CD4-positive, alpha-beta T cell treated with Interferon alpha-2 for 1 hour (primary cell): ENCODE data around the gene STOX1.
"Not testable (repeated sequence)": the region's sequence is repeated elsewhere in the genome, so short reads cannot be mapped to it uniquely, and the experiment has no call there.

Experiments used
- DNase-seq, 2 donors: peaks; one replicate each; pipeline ENCODE4 v3.0.0-alpha.2; 2020 to 2022

STOX1 gene, protein sequence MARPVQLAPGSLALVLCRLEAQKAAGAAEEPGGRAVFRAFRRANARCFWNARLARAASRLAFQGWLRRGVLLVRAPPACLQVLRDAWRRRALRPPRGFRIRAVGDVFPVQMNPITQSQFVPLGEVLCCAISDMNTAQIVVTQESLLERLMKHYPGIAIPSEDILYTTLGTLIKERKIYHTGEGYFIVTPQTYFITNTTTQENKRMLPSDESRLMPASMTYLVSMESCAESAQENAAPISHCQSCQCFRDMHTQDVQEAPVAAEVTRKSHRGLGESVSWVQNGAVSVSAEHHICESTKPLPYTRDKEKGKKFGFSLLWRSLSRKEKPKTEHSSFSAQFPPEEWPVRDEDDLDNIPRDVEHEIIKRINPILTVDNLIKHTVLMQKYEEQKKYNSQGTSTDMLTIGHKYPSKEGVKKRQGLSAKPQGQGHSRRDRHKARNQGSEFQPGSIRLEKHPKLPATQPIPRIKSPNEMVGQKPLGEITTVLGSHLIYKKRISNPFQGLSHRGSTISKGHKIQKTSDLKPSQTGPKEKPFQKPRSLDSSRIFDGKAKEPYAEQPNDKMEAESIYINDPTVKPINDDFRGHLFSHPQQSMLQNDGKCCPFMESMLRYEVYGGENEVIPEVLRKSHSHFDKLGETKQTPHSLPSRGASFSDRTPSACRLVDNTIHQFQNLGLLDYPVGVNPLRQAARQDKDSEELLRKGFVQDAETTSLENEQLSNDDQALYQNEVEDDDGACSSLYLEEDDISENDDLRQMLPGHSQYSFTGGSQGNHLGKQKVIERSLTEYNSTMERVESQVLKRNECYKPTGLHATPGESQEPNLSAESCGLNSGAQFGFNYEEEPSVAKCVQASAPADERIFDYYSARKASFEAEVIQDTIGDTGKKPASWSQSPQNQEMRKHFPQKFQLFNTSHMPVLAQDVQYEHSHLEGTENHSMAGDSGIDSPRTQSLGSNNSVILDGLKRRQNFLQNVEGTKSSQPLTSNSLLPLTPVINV

DNA sequence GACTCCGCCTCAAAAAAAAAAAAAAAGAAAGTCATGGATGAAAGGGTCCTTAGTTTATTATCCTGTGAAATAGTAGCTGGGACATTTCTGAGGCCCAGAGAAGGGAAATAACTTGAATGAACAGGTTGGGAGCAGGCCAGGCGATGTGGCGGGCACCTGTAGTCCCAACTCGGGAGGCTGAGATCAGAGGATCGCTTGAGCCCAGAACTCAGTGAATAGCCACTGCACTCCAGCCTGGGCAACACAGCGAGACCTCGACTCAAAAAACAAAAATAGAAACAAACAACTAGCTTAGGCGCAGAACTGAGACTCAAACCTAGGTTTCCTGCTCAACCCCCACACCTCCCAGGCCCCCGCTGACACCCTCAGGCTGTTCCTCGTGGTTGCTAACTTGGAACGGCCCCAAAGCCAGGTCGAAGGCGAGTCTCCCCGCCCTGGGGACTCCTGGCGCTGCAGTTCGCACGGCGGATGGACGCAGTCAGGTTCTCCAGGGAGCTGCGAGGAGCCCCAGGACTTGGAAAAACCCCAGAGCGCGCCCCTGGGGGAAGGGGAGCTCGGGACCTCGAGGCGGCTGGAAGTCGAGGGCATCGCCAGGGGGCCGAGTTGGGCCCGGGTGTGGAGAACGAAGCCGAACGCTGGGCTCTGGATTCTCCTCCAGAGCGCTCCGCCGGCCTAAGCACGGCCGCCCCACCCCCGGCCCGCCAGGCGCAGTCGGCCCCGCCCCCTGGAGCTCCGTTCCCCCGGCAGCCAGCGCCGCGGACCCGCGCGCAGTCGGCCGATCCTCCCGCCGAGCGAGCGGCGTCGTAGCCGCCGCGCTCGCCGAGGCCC is at the start of gene STOX1:
Gene STOX1, plus strand, starts transcription at position 768 of the 828 bp plus-strand sequence. CDS start 93 bp downstream, outside the sequence.
- peak; percentile 44 to 48 for DNase-seq

DNA sequence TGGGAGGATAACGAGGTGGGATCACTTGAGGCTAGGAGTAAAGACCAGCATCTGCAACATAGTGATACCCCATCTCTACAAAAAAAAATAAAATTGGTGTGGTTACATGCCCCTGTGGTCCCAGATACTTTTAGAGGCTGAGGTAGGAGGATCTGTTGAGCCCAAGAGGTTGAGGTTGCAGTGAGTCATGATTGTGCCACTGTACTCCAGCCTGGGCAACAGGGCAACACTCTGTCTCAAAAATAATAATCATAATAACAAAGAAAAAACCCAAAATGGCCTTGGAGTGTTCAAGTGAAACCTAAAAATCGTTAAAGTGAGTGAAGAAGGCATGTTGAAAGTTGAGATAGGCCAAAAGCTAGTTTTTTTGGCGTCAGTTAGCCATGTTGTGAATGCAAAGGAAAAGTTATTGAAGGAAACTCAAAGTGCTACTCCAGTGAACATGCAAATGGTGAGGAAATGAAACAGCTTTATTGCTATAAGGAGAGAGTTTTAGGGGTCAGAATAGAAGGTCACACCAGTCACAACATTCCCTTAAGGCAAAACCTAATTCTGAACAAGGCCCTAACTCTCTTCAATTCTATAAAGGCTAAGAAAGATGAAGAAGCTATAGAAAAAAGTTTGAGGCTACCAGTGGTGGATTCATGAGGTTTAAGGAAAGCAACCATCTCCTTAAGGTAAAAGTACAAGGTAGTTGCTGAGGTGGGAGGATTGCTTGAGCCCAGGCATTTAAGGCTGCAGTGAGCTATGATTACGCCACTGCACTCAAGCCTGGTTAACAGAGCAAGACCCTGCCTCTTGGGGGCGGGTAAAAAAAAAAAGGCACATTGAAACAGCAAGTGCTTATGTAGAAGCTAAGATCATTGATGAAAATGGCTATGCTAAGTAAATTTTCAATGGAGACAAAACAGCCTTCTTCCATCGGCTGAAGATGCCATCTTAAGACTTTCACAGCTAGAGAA is 45.4 kb upstream of the STOX1 start:
- DNase-seq = no peak

DNA sequence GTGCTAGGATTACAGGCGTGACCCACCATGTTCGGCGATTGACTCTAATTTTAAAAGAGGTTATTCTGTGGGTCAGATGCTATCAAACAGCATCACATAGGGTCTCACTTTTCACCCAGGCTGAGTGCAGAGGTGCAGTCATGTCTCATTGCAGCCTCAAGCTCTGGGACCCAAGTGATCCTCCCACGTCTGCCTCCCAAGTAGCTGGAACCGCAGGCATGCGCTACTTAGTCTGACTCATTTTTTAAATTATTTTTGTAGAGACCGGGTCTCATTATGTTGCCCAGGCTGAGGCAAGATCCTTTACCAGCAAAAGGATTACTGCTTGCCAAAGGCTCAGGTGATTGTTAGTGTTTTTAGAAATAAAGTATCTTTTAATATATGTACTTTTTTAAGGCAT is 42.9 kb upstream of the STOX1 start:
- DNase-seq = no peak

DNA sequence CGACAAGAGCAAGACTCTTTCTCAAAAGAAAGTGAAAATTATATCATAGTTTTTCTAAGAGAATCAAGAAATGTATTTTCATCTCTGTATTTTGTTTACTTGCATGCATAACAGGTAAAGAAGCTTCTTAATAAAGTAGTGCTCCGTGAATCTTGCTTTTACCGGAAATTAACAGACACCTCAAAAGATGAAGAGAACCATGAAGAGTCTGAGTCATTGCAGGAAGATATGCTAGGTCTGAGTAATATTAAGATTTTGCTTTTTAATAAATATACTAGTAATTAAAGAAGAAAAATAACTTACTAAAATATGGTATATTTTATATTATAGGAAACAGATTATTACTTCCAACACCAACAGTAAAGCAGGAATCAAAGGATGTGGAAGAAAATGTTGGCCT is 39.5 kb upstream of the STOX1 start:
- DNase-seq = no peak

DNA sequence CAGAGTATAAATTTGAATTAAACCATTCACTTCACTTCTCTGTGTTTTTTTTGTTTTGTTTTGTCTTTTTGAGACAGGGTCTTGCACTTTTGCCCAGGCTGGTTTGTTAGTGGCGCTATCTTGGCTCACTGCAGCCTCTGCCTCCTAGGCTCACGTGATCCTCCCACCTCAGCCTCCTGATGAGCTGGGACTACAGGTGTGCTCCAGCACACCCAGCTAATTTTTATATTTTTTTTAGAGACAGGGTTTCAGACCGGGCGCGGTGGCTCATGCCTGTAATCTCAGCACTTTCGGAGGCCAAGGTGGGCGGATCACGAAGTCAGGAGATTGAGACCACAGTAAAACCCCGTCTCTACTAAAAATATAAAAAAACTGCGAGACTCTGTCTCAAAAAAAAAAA is 36.9 kb upstream of the STOX1 start:
- DNase-seq = no peak

DNA sequence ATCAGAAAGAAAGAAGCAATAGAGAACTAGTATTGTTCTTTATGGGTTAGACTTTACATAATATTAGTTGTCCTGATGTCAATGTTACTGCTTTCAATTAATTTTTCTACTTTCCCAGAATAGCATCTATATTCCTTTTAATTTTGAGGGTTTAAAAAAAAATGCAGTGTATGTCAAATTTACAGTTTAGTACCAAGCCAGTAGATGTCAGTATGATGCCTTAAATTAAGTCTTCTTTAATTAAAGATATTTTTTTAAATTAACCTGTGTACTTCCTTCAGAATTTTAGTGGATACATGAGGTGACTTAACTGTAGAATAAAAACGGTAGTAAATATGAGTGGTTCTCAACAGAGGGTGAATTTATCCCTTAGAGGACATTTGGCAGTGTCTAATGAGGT is 35.2 kb upstream of the STOX1 start:
- no peak for DNase-seq

DNA sequence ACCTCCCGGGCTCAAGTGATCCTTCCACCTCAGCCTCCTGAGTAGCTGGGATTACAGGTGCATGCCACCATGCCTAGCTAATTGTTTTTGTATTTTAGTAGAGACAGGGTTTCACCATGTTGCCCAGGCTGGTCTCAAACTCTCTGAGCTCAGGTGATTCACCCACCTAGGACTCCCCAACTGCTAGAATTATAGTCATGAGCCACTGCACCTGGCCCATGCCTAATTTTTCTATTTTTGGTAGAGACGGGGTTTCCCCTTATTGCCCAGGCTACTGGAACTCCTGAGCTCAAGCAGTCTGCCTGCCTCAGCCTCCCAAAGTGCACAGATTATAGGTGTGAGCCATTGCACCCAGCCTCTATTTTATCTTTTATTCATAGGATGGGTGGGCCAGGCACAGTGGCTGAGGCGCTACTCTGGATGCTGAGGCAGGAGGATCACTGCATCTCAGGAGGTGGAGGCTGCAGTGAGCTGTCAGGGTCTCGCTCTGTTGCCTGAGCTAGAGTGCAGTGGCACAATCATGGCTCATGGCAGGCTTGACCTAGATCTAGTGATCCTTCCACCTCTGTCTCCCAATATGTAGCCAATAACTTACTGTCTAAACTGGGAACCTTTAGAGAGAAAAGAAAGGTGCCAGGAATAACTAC is 31.3 kb upstream of the STOX1 start:
- DNase-seq = no peak

DNA sequence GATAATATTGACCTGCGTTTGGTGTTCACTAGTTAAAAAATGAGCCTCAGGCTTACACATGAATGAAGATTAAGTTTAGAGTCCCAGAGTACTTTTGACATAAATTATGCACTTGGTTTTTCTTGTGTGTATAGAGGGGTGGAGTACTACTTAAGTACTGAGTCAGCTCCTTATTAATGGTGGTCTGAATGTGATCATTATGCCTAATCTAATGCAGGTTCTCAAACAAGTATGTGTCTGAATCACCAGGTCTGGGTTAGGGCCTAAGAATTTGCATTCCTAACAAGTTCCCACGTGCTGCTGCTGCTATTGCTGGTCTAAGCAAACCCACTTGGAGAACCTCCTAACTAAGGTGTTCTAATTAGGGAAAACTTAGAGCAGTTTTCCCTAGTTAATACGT is 30.7 kb upstream of the STOX1 start:
- DNase-seq = no peak

DNA sequence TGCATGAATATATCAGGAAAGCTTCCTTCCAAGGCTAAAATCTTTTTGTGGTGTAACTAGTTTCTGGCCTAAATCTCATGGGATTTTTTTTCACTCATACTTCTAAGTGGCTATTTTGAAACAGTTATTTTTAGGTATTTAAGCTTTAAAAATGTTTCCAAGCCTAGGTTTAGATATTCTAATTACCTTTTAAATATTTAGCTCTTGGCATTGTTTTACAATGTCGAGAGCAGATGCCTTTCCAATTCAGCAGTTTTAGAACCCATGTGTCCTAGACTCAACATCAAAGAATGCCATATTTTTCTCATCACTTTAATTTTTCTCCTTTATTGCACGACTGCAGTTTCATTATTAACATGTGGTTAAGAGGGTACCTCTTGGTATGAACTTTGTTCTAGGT is 27.1 kb upstream of the STOX1 start:
- DNase-seq = no peak

DNA sequence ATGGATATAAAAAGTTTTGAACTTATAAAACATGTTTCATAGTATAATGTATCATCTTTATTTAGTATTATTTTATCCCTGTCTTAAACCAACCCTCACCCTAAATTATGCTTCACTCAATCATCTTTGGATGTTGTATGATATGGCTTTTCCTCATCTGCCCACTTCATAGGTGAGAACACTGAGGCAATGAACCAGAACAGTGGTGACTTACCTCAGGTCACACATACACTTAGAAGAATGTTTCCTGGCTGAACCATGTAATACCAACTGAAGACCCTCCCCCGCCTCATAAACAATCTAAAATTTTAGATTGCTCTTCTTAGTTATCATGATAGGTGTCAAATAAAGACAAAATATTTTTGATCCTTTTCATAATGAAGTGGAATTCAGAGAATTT is 22.6 kb upstream of the STOX1 start:
- no peak for DNase-seq

DNA sequence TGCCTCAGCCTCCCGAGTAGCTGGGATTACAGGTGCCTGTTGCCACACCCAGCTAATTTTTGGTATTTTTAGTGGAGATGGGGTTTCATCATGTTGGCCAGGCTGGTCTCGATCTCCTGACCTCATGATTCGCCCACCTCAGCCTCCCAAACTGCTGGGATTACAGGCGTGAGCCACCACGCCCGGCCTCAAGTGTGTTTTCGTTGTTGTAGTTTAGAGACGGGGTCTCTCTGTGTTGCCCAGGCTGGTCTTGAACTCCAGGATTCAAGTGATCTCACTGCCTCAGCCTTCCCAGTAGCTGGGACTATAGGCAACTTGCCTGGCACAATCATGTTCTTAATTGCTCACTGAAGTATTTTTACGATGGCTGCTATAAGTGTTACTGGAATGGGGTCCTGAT is 16.5 kb upstream of the STOX1 start:
- not testable (repeated sequence) for DNase-seq

DNA sequence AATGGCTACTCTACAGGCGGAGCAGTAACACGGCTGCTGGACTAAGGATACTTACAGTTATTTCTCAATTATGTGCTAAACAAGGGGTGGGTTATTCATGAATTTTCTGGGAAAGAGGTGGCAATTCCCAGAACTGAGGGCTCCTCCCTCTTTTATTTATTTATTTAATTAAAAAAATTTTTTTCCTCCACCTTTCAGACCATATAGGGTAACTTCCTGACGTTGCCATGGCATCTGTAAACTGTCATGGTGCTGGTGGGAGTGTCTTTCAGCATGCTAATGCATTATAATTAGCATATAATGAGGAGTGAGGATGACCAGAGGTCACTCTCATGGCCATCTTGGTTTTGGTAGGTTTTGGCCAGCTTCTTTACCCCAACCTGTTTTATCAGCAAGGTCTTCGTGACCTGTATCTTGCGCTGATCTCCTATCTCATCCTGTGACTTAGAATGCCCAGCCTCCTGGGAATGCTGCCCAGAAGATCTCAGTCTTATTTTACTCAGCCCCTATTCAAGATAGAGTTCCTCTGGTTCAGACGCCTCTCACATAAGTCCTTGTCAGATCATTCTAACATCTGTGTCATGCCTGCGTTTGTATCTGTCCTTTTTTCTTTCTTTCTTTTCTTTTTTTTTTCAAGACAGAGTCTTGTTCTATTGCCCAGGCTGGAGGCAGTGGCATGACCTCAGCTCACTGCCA is 15.9 kb upstream of the STOX1 start:
- no peak for DNase-seq

DNA sequence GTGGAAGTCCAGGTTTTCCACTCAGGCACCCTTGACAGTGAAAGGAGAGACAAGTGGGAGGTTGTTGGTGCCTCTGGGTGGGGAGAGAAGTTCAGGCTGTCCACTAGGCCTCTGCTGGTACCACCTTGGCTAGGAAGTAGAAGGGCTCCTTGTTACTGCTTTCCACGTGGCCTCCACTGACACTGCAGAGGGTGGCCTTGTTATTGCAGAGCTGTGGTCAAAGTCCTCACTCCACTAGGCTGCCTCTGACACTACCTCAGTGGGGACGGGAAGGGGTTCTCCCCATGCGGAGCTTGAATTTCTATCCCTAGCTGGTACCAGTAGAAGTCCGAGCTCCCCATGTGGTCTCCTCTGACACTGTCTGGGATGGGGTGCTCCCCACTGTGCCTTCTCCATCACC is 14.9 kb upstream of the STOX1 start:
- DNase-seq = no peak

DNA sequence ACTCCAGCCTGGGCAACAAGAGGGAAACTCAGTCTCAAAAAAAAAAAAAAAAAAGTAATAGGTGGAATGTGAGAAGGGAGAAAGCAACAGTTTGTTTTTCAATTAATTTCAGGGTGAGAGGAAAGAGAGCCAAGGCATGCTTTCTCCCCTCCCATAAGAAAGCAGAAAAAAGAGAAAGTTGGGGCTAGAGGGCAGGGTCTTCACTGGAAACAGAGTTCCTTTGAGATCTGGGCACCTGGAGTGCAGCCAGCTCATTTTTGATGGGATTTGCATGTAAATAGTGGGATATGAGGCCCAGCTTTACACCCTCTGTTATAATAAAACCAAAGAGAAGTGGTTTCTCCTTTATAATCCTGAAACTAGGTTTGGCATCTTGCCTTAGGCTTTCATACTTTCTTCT is 13.8 kb upstream of the STOX1 start:
- no peak for DNase-seq

DNA sequence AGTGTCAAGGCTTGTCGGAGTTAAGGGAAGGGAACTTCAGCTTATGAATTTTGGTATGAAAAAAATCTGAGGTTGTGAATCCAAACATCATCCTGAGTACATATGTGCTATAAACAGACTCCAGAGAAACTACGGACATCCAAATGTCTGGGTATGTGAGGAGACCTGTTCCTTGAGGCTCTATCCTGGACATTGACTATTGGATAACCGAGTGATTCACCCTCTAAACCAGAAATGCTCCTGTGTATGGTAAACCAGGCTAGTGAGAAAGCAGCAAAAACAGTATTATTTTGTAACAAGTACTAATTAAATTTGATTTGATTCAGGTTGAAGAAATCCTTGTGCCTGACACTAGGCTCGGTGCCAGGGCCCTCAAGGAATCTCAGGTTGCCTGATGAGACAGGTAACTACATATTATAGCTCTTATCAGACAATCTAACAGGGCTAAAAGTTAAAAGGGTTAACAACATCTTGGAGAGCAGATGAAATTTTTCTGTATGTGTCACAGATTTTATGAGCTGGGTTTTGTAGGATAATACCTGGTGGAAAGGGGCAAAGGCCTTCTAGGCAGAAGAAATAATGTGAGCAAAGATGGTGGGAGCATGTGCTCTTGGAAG is 10.4 kb upstream of the STOX1 start:
- no peak for DNase-seq

DNA sequence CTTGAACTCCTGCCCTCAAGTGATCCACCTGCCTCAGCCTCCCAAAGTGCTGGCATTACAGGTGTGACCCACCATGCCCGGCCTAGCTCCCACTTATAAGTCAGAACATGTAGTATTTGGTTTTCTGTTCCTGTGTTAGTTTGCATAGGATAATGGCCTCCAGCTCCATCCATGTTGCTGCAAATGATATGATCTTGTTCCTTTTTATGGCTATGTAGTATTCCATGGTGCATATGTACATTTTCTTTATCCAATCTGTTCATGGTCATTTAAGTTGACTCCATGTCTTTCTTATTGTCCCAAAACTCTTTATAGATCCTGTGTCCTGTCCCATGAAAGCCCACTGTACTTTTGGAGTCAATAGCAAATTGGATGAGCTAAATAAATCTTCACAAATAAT is 7.0 kb upstream of the STOX1 start:
- not testable (repeated sequence) for DNase-seq

DNA sequence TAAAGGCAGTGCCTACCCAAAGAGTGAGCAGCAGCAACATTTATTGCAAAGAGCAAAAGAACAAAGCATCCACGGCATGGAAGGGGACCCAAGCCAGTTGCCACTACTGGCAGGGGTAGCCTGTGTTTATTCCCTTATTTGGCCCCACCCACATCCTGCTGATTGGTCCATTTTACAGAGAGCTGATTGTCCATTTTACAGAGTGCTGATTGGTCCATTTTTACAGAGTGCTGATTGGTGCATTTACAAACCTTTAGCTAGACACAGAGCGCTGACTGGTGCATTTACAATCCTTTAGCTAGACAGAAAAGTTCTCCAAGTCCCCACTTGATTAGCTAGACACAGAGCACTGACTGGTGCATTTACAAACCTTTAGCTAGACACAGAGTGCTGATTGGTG is 4.7 kb upstream of the STOX1 start:
- DNase-seq = not testable (repeated sequence)

DNA sequence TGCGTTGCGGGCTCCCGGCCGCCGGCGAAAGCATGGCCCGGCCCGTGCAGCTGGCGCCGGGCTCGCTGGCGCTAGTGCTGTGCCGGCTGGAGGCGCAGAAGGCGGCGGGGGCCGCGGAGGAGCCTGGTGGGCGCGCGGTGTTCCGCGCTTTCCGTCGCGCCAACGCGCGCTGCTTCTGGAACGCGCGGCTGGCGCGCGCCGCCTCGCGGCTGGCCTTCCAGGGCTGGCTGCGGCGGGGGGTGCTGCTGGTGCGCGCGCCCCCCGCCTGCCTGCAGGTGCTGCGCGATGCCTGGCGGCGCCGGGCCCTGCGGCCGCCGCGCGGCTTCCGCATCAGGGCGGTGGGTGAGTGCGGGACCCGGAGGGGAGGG is 245 bp downstream of the STOX1 start:
- not testable (repeated sequence) for DNase-seq

DNA sequence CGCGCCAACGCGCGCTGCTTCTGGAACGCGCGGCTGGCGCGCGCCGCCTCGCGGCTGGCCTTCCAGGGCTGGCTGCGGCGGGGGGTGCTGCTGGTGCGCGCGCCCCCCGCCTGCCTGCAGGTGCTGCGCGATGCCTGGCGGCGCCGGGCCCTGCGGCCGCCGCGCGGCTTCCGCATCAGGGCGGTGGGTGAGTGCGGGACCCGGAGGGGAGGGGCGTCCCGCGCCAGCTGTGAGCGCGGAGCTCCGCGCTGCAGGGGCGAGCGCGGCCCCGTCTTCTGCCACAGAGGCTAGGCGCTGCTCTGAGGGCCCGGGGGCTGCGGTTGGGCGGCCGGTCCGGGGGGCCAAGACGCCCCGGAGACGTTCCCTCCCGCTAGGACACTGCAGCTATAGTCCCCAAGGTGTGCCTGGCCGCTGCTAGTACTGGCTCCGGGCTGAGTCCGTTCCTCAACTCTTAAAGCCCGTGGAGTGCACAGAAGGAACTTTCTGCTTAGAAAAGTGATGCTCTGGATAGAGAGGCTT is 811 bp downstream of the STOX1 start:
- DNase-seq = peak in 1 of 2 donors; percentile 15

DNA sequence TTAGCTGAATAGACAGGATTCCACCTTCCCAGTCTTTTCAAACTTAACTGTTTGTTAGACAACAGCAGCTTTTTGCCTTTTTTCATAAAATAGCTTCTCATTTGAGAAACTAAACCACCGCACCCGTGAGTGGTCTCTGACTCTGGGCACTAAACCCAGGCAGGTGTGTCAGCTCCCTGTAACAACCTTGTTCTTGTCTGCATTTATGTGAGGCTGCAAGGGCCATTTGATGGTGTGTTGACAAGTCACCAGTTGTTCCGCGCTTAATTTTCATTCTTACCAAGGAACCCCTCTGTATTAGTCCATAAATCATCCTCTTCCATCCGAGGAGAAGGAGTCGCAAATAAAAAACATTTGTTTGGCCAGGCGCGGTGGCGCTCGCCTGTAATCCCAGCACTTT is 1.5 kb downstream of the STOX1 start:
- no peak for DNase-seq
